ENCODE data around the gene SRPRA.
A peak's percentile ranks its signal among the peaks of the same experiment; 100 is the strongest.
"Not testable (repeated sequence)": the region's sequence is repeated elsewhere in the genome, so short reads cannot be mapped to it uniquely, and the experiment has no call there.

SRPRA gene

GRCh38 chr11:126282736-126283591, 14.3 kb upstream of the SRPRA start, which contains the start of gene TIRAP:
Gene TIRAP, plus strand, starts transcription at chr11:126283093. Its CDS starts 7,802 bp downstream, at chr11:126290895.
- DNase-seq = peak; percentile 59

- peak; percentile 40 for DNase-seq
These were observed 13.7 kb upstream of the SRPRA start for GRCh38 chr11:126282361-126282735.

DNA sequence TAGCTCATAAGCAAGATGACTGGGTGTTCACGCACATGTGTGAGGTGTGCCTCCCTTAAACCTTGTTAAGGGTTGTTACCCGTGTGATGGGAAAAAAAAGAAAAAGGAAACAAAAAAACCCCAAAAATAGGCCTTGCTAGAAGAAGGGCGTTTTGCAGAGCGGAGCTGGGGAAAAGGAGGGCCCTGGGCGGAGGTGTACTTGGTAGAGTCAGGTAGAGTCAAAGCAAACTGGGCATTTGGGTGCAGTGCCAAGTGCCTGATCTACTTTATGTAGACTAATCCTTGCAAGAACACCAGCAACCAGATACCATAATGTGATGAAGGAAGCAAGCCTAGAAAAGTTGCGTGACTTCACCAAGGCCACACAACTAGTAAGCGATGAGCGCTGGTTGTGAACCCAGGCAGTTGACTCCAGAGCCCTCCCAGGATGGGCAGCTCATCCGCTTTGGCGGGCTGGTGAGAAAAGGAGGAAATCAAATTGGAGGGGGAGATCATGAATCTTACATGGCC, 13.0 kb upstream of the SRPRA start:
- DNase-seq = no peak

- no peak for DNase-seq
These were observed 12.6 kb upstream of the SRPRA start for GRCh38 chr11:126281245-126281644.

DNA sequence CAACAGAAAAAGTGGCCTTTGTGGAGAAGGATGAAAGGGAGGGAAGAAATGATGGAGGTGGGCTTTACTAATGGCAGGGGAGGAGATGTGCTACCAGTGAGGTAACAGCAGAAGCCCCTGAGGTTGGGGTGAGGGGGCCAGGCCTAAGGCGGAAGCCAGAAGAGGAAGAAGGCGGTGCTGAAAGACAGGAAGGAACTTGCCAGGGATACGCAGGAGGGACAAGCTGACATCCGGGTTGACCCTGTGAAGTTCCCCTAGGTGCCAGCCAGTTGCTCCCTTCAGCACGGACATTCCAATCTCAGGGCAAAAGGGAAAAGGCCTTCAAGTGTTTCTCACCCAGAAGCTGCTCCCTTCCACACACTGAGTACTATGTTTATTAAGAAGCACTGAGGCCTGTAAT, 11.9 kb upstream of the SRPRA start:
- no peak for DNase-seq

- no peak for DNase-seq
These were observed 10.5 kb upstream of the SRPRA start for GRCh38 chr11:126279191-126279590.

GRCh38 chr11:126277780-126278179, 9.1 kb upstream of the SRPRA start:
- no peak for DNase-seq

DNA sequence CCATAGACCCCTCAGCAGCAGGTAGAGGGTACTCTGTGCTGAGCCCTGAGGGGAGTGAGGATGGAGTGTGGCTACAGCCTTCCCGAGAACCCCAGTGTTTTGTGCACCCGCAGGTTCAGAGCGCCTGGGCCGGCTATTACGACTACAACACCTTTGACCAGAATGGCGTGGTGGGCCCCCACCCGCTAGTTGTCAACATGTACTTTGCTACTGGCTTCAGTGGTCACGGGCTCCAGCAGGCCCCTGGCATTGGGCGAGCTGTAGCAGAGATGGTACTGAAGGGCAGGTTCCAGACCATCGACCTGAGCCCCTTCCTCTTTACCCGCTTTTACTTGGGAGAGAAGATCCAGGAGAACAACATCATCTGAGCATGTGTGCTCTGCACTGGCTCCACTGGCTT, 8.6 kb upstream of the SRPRA start:
- DNase-seq = no peak

- DNase-seq = no peak
These were observed 361 bp downstream of the SRPRA start for GRCh38 chr11:126268361-126268707.

DNA sequence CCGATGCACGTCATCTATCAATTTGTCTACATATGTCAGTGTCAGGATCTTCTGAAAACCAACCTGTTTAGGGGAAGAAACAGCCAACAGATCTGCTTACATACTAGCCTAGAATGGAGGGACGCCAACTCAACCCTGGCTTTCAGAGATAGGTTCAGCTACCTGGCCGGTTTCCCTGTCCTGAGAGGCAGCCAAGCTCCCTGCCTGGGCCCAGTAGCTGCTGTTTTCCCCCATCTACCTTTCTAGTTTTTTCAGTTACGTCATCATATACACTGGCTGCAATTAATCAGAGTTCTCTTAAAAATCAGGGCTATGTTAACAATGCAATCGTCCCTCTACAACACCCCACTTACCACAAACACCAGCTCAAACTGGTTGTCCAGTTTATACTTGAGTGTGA, 1.0 kb downstream of the SRPRA start:
- no peak for DNase-seq

GRCh38 chr11:126265811-126266210, 2.9 kb downstream of the SRPRA start:
- no peak for DNase-seq

DNA sequence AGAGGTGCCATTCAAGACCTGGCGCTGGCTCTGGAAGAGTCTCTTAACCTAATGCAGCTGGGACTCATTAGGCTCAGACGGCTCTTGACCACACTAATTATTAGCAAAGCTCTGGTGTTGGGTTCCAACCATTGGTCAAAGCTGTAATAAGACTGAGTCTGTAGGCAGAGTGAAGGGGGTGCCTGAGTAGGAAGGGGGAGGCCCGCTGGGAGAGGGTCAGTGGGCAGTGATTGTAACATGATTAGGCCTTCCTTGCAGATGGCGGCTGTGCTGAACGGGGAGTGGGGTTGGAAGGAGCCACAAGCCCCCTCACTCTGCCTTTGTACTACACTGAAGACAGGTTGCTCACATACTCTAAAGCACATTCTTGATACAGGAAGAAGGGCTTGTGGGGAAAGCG, 5.2 kb downstream of the SRPRA start:
- DNase-seq = no peak

DNA sequence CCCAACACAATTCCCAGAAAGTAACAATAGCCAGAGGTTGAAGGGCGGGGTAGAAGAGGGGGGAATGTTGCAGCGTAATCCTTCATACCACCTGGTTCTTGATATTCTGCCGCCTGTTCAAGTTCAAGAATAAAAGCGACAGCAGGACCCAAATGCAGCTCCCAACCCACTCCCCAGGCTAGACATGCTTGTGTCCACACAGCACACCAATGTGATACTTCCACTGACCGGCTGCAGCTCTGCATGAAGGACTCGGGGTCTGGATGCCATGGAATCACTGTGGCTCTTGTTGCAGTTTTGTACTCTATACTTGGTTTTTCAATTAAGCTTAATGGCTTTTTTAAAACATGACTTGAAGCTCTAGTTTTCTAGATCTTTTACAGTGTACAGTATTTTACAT, 6.5 kb downstream of the SRPRA start:
- no peak for DNase-seq

GRCh38 chr11:126257764-126258163, 10.9 kb downstream of the SRPRA start:
- DNase-seq = no peak

DNA sequence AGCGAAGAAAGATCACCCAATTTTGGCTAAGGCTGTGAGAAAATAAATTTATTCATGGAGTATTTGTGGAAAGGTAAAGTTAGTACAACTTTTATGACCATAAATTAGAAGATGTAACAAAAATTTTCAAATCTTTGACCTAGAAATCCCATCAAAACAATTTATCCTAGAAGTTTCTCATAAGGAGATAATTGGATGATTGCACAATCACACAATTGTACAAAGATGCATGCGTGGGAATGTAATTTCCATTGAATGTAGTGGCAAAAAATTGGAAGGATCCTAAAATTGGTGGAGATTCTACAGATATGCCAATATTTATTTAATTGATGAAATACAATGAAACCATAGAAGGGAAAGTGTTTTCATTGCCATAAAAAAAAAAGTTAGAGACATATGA, 11.6 kb downstream of the SRPRA start:
- DNase-seq = no peak

- no peak for DNase-seq
These were observed 12.5 kb downstream of the SRPRA start for GRCh38 chr11:126256216-126256615.

DNA sequence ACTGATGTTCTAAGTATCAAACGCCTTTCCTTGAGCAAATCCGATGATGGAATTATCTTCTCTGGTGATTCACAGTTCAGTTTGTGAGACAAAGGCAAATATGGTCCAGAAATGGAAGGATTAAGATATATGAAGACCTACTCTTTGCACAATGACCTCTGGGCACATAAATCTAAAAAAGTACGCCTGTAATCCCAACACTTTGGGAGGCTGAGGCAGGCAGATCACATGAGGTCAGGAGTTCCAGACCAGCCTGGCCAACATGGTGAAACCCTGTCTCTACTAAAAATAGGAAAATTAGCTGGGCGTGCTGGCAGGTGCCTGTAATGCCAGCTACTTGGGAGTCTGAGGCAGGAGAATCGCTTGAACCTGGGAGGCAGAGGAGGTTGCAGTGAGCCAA, 13.2 kb downstream of the SRPRA start:
- not testable (repeated sequence) for DNase-seq

GRCh38 chr11:126254819-126255218, 13.9 kb downstream of the SRPRA start:
- no peak for DNase-seq

- DNase-seq = no peak
These were observed 15.4 kb downstream of the SRPRA start for GRCh38 chr11:126253265-126253664.

DNA sequence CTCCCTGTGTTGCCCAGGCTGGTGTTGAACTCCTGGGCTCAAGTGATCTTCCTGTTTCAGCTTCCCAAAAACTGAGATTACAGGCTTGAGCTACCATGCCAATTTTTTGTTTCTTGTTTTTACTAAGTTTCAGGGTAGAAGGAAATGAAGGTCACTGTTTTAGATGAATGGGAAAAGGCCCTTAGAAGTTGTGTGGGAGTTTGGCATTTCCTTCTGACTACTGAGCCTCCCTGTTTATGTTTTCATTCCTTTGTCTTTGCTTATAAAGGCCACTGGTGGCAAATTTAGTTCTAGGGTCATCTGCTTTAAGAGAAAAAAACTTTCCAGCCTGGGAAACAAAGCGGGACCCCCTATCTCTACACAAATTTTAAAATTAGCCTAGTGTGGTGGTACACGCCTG, 22.1 kb downstream of the SRPRA start:
- no peak for DNase-seq

- DNase-seq = no peak
These were observed 35.3 kb downstream of the SRPRA start for GRCh38 chr11:126233391-126233790.

GRCh38 chr11:126232683-126233082, 36.0 kb downstream of the SRPRA start:
- no peak for DNase-seq

DNA sequence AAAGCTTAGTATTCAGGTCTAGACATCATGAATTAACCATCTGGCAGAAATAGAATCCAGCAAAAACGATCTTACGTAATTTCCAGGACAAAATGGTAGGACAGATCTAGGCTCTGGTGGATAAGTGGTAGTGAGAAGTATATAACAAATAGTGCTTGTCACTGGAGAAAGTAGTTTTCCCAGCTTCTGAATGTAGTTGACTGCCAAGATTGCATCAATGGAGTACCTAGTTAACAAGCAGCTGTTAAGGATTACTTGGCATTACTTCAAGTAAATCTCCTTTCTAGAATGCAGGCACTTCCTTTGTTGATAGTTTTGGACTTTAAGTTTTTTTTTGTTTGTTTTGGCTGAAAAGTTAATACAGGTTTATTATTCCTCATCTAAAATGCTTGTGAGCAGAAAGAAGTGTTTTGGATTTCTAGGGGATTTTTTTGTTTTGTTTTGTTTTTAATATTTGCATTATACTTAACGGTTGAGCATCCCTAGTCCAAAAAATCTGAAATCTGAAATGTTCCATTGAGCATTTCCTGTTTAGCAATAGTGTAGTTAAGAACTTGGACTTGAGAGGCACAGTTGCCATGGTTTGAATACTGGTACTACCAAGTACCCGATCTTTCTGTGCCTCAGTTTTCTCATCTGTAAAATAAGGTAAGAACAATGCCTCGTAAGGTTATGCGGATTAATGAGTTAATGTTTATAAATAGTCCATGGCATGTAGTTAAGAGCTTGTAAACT, 36.8 kb downstream of the SRPRA start:
- DNase-seq = no peak

- DNase-seq = no peak
These were observed 38.7 kb downstream of the SRPRA start for GRCh38 chr11:126229858-126230540.

Measured in stimulated activated CD4-positive, alpha-beta T cell treated with anti-CD3 and anti-CD28 coated beads, Interleukin-4, amount 100 ng/mL, for 24 hours (primary cell).